Activated T-cell treated with anti-CD3 and anti-CD28 coated beads for 24 hours (primary cell): Measurements from ENCODE around the gene STYXL1.

Experiments used
- DNase-seq: peaks from one replicate; pipeline ENCODE4 v3.0.0-alpha.2; 2020; ENCODE audit warnings: low read depth

Gene STYXL1

GRCh38 chr7:75992083-75992755 is 55.6 kb downstream of the STYXL1 start:
- DNase-seq, result no peak

- DNase-seq, result no peak
Observed at GRCh38 chr7:75991531-75992082, 56.2 kb downstream of the STYXL1 start.

- no peak for DNase-seq
Observed at GRCh38 chr7:75989500-75990388, 58.1 kb downstream of the STYXL1 start.

- DNase-seq, result no peak
Observed at GRCh38 chr7:75988568-75989499, 59.0 kb downstream of the STYXL1 start.

- no peak for DNase-seq
Observed at GRCh38 chr7:75987805-75988567, 59.8 kb downstream of the STYXL1 start.

- no peak for DNase-seq
Observed at GRCh38 chr7:75987026-75987804, 60.6 kb downstream of the STYXL1 start.

- DNase-seq, result no peak
Observed at GRCh38 chr7:75986147-75986781, 61.5 kb downstream of the STYXL1 start.

- no peak for DNase-seq
Observed at GRCh38 chr7:75985518-75986146, 62.2 kb downstream of the STYXL1 start.

GRCh38 chr7:75985009-75985517 is 62.7 kb downstream of the STYXL1 start:
- no peak for DNase-seq

GRCh38 chr7:75984130-75985008 is 63.4 kb downstream of the STYXL1 start:
- no peak for DNase-seq

GRCh38 chr7:75983471-75984129 is 64.2 kb downstream of the STYXL1 start:
- DNase-seq, result no peak

GRCh38 chr7:75982306-75983064 is 65.3 kb downstream of the STYXL1 start:
- DNase-seq, result no peak

- no peak for DNase-seq
Observed at GRCh38 chr7:75981453-75982305, 66.1 kb downstream of the STYXL1 start.

- no peak for DNase-seq
Observed at GRCh38 chr7:75981203-75981452, 66.7 kb downstream of the STYXL1 start.

GRCh38 chr7:75980430-75981202 is 67.2 kb downstream of the STYXL1 start:
- no peak for DNase-seq
